ENCODE results near the gene TMEM243. TPM values are rescaled to one million over a fixed set of nuclear protein-coding genes. Genes with fewer than 3 reads are reported as not detected.

The TMEM243 gene
- total and polyA plus RNA-seq, 2 of the 13 experiments (the other 11 are each of a cell fraction or from before 2014, with no cell fraction given) = 25.1 to 31.2 TPM

GRCh38 chr7:87152112-87152896 lies 67.2 kb downstream of the TMEM243 start, which contains the start of gene DMTF1 (continued):
- TF ChIP-seq ELF3 (CRISPR knock-in tag; IDR thresholded peaks at IDR 0.05) (peak; percentile 90), ZNF512B (CRISPR knock-in tag; IDR thresholded peaks at IDR 0.05; ENCODE audit: borderline replicate concordance) (peak; percentile 31; the same call in 1 of the 2 replicates), MXI1 (IDR thresholded peaks at IDR 0.05; ENCODE audit: borderline replicate concordance, low read depth, low read length) (peak; percentile 93; the same call in 2 of the 3 replicates), HDAC2 (CRISPR knock-in tag; IDR thresholded peaks at IDR 0.05) (peak; percentile 61), ARNT2 (CRISPR knock-in tag; IDR thresholded peaks at IDR 0.05; ENCODE audit: low read depth) (peak; percentile 62), ZMAT5 (CRISPR knock-in tag; IDR thresholded peaks at IDR 0.05; ENCODE audit: borderline replicate concordance, low read depth) (no peak), GFI1 (CRISPR knock-in tag; IDR thresholded peaks at IDR 0.05; ENCODE audit: borderline replicate concordance) (peak; percentile 54), ZNF512 (CRISPR knock-in tag; IDR thresholded peaks at IDR 0.05) (no peak), ATF7-NPFF (CRISPR knock-in tag; IDR thresholded peaks at IDR 0.05; ENCODE audit: low read depth) (peak; percentile 92), PRDM15 (CRISPR knock-in tag; IDR thresholded peaks at IDR 0.05) (peak; percentile 69; the same call in 1 of the 2 replicates), ZNF276 (CRISPR knock-in tag; IDR thresholded peaks at IDR 0.05; ENCODE audit: low read depth) (peak; percentile 42; the same call in 1 of the 2 replicates), ZBTB37 (CRISPR knock-in tag; IDR thresholded peaks at IDR 0.05) (no peak), GZF1 (CRISPR knock-in tag; IDR thresholded peaks at IDR 0.05) (peak; percentile 70; the same call in 1 of the 2 replicates), PRMT3 (CRISPR knock-in tag; IDR thresholded peaks at IDR 0.05; ENCODE audit: borderline replicate concordance, low read depth) (no peak), ARHGAP35 (CRISPR knock-in tag; IDR thresholded peaks at IDR 0.05; ENCODE audit: borderline replicate concordance) (no peak)
